Astrocyte of the spinal cord (primary cell): ENCODE measurements around the gene TMEM202.

Source experiments
- DNase-seq: peaks from one replicate; pipeline ENCODE4 v3.0.0; 2011; ENCODE audit warnings: low read depth, low spot score
- H3K4me3 ChIP-seq: 2 replicates; pipeline ENCODE4 v1.5.1; 2011; ENCODE audit warnings: low read depth, mild to moderate bottlenecking, low read length, moderate library complexity
- CTCF ChIP-seq: IDR thresholded peaks from 2 replicates; pipeline ENCODE4 v1.5.1; 2012; ENCODE audit warnings: low read depth, mild to moderate bottlenecking, low read length, inconsistent platforms
- in situ Hi-C: cut with HindIII; loops from 2 replicates; pipeline ENCODE4 v1.10.0; 2017; ENCODE audit warnings: low sequenced_read_pairs

The TMEM202 gene

DNA sequence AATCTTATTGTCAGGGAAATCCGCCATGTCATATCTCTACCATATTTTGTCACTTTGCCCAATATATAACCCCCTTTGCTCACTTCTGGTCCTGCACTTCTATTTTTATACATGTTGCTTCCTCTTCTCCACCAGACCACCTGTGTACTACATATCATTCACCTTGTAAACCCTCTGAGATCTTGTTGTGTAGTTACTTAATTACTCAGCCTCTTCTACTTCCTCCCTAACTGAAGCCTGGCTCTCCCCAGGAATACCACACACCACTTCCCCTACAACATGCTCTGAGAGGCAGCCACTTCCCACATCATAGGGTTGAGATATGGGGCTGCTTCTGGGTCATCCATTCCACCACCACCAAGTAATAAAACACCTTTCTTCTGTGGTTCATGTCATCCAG is 32.3 kb upstream of the TMEM202 start:
- TF ChIP-seq CTCF: no peak
- H3K4me3 ChIP-seq: no peak overlapping the region
- in situ Hi-C loops: no loop called here
- DNase-seq: no peak

DNA sequence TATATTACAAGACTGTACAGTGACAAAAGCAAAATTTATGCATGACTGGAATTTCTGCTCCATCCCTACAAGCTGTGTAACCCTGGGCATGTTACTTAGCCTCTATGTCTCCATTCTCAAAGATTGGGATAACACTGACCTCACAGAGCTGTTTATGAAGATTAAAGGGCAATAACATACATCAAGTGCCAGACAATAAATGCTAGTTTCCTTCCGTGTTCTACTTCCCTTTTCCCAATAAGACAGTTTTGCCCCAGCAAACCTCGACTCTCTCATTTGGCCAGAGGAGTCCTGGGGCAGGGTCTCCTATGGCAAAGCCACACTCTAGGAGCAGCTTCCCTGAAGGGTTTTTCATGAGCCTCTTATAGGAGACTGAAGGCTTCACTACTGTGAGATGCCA is 29.8 kb upstream of the TMEM202 start:
- DNase-seq: no peak
- in situ Hi-C loops: no loop called here
- TF ChIP-seq CTCF: no peak
- no peak overlapping the region for H3K4me3 ChIP-seq

- DNase-seq: no peak
- no peak for TF ChIP-seq CTCF
- H3K4me3 ChIP-seq: no peak overlapping the region
- in situ Hi-C loops: no loop called here
Measured at GRCh38 chr15:72368899-72369298, 29.2 kb upstream of the TMEM202 start.

DNA sequence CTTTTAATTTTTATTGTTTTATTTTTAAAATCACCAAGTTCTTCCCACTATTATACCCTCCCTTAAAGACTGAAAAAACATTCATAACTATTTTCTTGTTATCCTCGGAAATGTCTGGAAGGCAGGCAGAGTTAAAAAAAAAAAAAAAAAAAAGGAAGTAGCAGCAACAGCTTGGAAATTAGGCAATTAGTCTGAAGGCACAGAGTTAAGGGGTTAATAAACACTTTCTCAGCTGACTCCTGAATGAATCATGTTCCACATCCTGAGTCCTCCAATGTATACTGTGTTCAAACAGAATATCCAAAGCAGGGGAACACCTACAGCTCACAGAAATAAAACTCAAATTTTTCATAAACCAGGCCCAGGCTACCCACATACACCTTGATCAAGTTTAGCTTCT is 28.1 kb upstream of the TMEM202 start:
- in situ Hi-C loops: no loop called here
- TF ChIP-seq CTCF: no peak
- no peak overlapping the region for H3K4me3 ChIP-seq
- no peak for DNase-seq

DNA sequence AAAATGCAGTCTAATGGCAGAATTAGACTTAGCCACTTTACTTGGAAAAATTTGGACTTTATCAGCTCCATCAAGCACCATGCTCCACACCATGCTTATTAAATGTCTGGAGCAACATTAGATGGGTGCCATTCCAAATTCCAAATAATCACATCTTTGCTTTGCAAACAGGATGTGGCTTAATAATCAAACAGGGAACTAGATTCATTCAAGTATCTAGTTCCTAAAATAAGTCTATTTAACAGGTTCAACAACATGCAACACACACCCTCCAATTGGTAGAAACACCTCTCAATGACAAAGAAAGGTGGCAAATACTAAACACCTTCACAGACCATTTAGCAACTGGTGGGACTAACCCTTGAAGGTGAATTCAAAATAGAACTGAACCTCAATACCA is 25.7 kb upstream of the TMEM202 start:
- in situ Hi-C loops: no loop called here
- TF ChIP-seq CTCF: no peak
- no peak overlapping the region for H3K4me3 ChIP-seq
- no peak for DNase-seq

DNA sequence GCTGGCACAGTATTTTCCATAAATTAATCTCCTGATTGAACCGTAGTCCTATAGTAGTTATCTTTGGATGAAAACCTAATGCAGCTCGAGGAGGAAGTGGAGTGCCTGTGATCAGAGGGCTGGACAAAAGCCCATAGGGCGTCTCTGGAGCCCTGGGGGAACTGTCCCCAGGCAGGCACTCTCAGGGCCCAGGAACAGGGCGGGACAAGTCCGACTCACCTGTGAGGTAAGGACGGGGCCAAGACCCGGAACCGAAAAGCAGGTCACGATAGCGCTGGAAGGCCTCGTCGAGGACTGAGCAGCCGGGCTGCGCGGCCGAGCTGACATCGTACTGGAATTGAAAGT is 22.6 kb upstream of the TMEM202 start:
- in situ Hi-C loops: no loop called here

More for the DNA sequence above, 22.6 kb upstream of the TMEM202 start:
- no peak for TF ChIP-seq CTCF
- no peak for DNase-seq
- H3K4me3 ChIP-seq: peak overlapping the region; percentile 74
